Measurements from ENCODE around the gene NDUFB6.

NDUFB6 gene

GRCh38 chr9:32543047-32543446 is 29.9 kb downstream of the NDUFB6 start:
- H3K4me3 ChIP-seq (ENCODE audit: low read depth, low read length) = no peak overlapping the region
- TF ChIP-seq, protein P1, sequence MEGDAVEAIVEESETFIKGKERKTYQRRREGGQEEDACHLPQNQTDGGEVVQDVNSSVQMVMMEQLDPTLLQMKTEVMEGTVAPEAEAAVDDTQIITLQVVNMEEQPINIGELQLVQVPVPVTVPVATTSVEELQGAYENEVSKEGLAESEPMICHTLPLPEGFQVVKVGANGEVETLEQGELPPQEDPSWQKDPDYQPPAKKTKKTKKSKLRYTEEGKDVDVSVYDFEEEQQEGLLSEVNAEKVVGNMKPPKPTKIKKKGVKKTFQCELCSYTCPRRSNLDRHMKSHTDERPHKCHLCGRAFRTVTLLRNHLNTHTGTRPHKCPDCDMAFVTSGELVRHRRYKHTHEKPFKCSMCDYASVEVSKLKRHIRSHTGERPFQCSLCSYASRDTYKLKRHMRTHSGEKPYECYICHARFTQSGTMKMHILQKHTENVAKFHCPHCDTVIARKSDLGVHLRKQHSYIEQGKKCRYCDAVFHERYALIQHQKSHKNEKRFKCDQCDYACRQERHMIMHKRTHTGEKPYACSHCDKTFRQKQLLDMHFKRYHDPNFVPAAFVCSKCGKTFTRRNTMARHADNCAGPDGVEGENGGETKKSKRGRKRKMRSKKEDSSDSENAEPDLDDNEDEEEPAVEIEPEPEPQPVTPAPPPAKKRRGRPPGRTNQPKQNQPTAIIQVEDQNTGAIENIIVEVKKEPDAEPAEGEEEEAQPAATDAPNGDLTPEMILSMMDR (IDR thresholded peaks at IDR 0.05; ENCODE audit: control insufficient read depth, extremely low read depth, insufficient read depth) = no peak
- DNase-seq (ENCODE audit: low read depth) = no peak

DNA sequence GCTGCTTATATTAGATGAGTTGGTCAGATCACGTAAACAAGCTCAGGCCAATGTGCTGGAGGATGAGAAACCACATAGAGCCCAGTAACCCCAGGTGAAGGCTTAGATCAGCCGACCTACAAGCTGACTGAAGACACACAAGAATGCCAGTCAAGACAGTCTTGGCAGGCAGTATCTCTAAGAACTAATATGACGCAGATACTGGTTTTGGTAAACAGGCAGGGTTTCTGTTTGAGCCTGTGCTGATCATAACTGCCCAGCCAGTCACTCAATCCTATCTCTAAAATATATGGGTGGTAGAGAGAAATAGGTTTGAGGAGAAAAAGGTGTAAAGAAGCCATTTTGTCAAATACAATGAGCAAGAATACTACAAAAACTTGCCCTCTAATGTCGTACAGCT is 39.1 kb downstream of the NDUFB6 start:
- DNase-seq (ENCODE audit: low read depth) = no peak
- TF ChIP-seq, protein P1 (IDR thresholded peaks at IDR 0.05; ENCODE audit: control insufficient read depth, extremely low read depth, insufficient read depth) = no peak
- H3K4me3 ChIP-seq (ENCODE audit: low read depth, low read length) = no peak overlapping the region

- no peak for DNase-seq (ENCODE audit: low read depth)
- no peak overlapping the region for H3K4me3 ChIP-seq (ENCODE audit: low read depth, low read length)
- TF ChIP-seq, protein P1 (IDR thresholded peaks at IDR 0.05; ENCODE audit: control insufficient read depth, extremely low read depth, insufficient read depth) = no peak
These were observed 39.6 kb downstream of the NDUFB6 start for GRCh38 chr9:32533336-32533735.

GRCh38 chr9:32526707-32527048 is 46.3 kb downstream of the NDUFB6 start:
- TF ChIP-seq, protein P1 (IDR thresholded peaks at IDR 0.05; ENCODE audit: control insufficient read depth, extremely low read depth, insufficient read depth) = no peak
- no peak for DNase-seq (ENCODE audit: low read depth)
- peak overlapping the region; percentile 53 for H3K4me3 ChIP-seq (ENCODE audit: low read depth, low read length)

- TF ChIP-seq, protein P1 (IDR thresholded peaks at IDR 0.05; ENCODE audit: control insufficient read depth, extremely low read depth, insufficient read depth) = peak; percentile 66
- H3K4me3 ChIP-seq (ENCODE audit: low read depth, low read length) = peak within 1 kb of the TSS; percentile 53
- DNase-seq (ENCODE audit: low read depth) = peak; percentile 87
These were observed 46.8 kb downstream of the NDUFB6 start, which contains the start of gene RIGI for GRCh38 chr9:32526041-32526706. Gene RIGI, minus strand, starts transcription at chr9:32526196. Its CDS starts 30 bp downstream, at chr9:32526166.

DNA sequence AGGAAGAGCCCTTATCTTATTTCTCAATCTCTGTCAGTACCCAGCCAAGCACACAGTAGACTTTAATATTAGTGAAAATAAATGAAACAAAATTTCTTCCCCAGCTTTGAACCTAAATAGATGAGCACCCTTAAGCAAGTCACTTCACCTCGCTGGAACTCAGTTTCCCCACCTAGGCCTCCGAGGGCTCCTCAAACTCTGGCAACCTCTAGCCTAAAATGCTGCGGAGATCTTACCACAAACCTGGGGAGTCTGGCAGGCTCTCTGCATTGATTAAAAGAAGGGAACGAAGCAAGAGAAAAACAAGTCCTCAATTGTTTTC is 47.3 kb downstream of the NDUFB6 start:
- H3K4me3 ChIP-seq (ENCODE audit: low read depth, low read length) = peak overlapping the region; percentile 53
- TF ChIP-seq, protein P1 (IDR thresholded peaks at IDR 0.05; ENCODE audit: control insufficient read depth, extremely low read depth, insufficient read depth) = no peak
- no peak for DNase-seq (ENCODE audit: low read depth)

Data from LNCaP clone FGC (cell line).